Heart left ventricle (tissue), 13 donors: ENCODE measurements around the gene PYROXD2.

Experiments
- POLR2A ChIP-seq, 2 donors: fragments of 450-650 bp; IDR thresholded peaks; one replicate each; pipeline ENCODE4 v1.6.1; 2017; ENCODE audit warnings: antibody characterized with exemption in 2 of 2, mild to moderate bottlenecking in 2 of 2, moderate library complexity in 2 of 2
- TF ChIP-seq, protein P1 (sequence below), 12 donors: fragments of 200-600 bp; sonication (generic) in 4 of 12; IDR thresholded peaks; one replicate each; pipeline versions ENCODE4 v1.5.0 to v1.8.0; 2018 to 2022; ENCODE audit warnings: antibody characterized with exemption in 12 of 12, mild to moderate bottlenecking in 5 of 12
- donor health status: ischemic (EF 13 %, LVEDD 7.1; RV severe dilation, severe dysfunction).
- donor health status: DM: no; HTN: yes; CAD: no.
- donor health status: DM: no; HTN: no; CAD: no.
- donor health status: ischemic (EF 25% LVEDD 6.9; RV normal size, moderate dysfunction).
- donor health status: ischemic (EF 25% LVEDD 5.7; RV mildly dilated, moderate dysfunction).
- donor health status: ischemic (EF 35%, LVEDD 5.7; RV mildly dilated, moderate dysfunction).
- donor health status: nonischemic (EF 11% LVEDD 7.7; RV severe dilation, severe dysfunction).
- donor health status: DM: yes; HTN: yes; CAD: no.
- donor health status: PGD.
- donor health status: ischemic (EF 29% LVEDD 5.4; RV normal size, mild dysfunction).
- donor health status: nonischemic (EF 23%, LVEDD 6.1; RV moderate dilation, normal function).

DNA sequence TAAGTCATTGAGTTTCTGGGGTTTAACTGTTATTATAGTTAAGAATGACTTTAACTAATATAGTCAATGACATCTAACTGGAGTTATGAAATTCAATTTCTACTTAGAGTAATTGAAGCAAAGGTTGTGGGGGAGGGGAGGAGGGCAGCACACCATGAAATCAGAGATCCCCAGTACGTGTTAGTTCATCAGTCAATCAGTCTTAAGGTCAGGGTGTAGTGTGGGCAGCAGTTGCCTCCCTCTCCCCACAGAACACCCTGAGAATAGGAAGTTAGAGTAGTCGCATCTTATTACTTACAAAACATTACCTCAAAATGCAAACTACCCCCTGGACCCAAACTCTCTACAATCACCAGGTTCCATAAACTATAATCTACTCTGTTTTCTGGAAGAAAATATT lies 38.7 kb upstream of the PYROXD2 start:
- TF ChIP-seq, protein P1, sequence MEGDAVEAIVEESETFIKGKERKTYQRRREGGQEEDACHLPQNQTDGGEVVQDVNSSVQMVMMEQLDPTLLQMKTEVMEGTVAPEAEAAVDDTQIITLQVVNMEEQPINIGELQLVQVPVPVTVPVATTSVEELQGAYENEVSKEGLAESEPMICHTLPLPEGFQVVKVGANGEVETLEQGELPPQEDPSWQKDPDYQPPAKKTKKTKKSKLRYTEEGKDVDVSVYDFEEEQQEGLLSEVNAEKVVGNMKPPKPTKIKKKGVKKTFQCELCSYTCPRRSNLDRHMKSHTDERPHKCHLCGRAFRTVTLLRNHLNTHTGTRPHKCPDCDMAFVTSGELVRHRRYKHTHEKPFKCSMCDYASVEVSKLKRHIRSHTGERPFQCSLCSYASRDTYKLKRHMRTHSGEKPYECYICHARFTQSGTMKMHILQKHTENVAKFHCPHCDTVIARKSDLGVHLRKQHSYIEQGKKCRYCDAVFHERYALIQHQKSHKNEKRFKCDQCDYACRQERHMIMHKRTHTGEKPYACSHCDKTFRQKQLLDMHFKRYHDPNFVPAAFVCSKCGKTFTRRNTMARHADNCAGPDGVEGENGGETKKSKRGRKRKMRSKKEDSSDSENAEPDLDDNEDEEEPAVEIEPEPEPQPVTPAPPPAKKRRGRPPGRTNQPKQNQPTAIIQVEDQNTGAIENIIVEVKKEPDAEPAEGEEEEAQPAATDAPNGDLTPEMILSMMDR (IDR thresholded peaks at IDR 0.05): no peak
- no peak for TF ChIP-seq POLR2A (IDR thresholded peaks at IDR 0.05)
